ENCODE measurements around the gene CEP131. TPM values are rescaled to one million over a fixed set of nuclear protein-coding genes. Genes with fewer than 3 reads are reported as not detected.
"Not testable (repeated sequence)": the region's sequence is repeated elsewhere in the genome, so short reads cannot be mapped to it uniquely, and the experiment has no call there.

Gene CEP131
- total RNA-seq, 1 donor from 2014 or later, result 4.6 TPM

DNA sequence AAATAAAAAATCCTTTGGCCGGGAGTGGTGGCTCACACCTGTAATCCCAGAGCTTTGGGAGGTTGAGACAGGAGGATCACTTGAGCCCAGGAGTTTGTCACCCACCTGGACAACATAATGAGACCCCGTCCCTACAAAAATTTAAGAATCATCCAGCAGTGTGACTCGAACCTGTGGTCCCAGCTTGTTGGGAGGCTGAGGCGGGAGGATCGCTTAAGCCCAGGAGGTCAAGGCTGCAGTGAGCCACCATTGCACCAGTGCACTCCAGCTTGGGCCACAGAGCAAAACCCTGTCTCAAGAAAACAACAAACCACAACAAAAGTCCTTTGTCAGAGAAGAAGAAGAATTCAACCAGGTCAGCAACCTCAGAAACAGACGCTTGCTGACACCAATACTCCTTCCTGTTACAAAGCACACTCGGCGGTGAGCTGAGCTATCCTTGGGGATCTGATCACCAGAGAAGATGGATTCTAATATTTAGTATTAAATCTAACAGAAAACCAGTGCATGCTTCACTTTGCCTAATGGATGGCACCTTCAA is 70.4 kb downstream of the CEP131 start:
- DNase-seq (ENCODE audit: low spot score), result no peak

DNA sequence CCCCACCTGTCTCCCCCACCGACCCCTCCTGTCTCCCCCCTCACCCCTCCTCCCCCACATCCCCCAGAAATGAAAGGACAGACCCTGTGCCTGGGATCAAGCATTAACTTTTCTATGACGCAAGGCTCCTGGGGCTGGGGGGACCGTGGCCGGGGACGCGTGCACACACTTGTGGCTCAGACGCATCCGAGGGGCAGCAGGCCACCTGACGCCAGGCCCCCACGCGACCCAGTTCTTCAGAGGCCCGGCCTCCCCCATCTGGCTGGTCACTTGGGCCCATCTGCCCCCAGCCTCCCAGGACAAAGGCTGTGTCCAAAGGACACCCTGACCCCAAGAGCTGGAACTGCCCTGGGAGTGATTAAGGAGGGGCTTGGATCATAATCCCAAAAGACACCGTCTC is 71.5 kb downstream of the CEP131 start:
- DNase-seq (ENCODE audit: low spot score), result no peak

DNA sequence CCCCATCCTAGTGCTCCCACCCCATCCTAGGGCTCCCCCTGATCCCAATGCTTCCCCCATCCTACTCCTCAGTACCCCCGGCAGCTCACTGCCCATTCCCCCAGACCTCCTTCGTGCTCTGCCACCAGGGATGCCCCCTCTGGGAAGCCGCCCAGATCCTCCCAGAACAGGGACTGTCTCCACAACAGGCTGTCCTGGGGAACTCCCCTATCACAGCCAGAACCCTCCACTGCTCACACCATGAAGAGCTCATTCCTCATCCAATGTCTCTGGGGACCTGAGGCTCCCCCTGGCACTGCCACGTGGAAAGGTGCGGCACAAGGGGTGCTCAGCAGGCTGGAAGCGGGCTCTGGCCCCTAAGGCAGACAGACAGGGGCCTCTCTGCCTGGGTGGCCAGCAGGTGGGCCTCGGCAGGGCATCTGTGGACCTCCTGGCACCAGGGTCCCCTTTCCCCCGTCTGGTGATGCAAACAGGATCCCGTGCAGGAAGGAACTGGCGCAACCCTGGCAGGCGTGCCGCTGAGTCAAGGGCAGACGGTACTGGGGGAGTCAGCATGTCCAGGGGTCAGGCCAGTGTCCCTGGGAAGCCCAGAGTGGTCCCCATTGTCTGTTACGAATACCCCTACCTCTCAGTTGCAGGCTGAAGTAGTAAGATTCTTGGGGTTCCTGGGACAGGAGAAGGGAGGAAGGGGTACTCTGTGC is 72.2 kb downstream of the CEP131 start:
- DNase-seq (ENCODE audit: low spot score), result no peak

DNA sequence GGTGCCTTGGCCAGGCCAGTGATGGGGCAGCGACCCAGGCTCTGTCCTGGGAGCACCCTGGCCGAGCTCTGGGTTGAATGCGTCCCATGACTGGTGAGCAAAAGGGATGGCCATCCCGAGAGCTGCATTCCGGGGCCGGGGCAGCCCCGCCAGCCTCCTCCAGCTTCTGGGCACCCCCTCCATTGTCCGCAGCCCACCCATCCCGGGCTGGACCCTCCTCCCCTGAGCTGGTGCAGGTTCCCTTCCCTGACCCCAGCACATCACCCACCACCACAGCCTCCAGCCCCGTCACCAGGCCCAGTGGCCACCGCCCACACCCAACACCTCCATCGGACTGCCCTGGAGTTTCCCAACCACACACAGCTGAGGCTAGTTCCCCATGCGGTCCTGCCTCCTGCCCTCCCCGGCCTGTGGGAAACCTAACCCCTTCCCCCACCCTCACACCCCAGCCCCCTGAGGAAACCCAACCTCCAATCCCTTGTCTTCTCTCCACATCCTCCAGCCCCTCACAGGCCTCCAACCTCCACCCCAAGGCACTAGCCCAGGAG is 73.7 kb downstream of the CEP131 start:
- DNase-seq (ENCODE audit: low spot score), result no peak

DNA sequence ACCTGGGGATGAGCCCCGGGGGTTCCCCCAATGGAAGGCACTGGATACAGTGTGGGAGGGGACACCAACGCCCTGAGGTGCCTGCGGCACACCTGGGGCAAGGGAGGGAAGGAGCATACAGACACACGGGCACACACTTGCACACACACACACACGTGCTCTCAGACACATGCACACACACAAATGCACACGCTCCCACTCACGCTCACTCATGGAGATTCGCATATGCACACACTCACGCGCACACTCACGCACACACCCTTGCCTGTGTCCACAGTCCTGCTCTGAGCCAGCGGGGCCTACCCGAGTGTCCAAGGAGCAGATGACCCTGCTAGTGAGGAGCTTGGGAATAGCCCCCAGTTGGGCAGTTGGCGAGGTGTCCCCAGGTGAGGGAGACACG is 74.2 kb downstream of the CEP131 start:
- no peak for DNase-seq (ENCODE audit: low spot score)

DNA sequence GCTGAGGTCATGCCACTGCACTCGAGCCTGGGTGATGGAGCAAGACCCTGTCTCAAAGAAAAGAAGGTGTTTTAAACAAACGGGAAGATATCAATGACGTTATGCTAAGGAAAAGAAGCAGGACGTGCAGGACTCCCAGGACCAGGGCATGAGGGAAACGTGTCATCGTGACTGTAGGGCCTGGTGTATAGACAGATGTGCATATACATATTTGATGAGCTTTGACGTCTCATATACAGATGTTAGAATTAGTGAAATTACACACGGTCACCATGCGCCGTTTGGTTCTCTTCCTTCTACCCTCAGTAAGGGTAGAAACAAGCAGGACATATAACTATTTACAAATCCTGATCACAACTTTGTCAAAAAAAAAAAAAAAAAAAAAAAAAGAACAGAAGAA is 75.1 kb downstream of the CEP131 start:
- DNase-seq (ENCODE audit: low spot score), result no peak

DNA sequence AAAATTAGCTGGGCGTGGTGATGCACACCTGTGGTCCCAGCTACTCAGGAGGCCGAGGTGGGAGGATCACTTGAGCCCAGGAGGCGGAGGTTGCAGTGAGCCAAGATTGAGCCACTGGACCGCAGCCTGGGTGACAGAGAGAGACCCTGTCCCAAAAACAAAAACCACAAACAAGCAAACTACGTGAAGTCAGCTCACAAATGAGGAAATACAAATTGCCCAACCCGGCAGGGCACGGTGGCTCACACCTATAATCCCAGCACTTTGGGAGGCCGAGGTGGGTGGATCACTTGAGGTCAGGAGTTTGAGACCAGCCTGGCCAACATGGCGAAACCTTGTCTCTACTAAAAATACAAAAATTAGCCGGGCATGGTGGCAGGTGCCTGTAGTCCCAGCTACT is 76.6 kb downstream of the CEP131 start:
- not testable (repeated sequence) for DNase-seq (ENCODE audit: low spot score)

DNA sequence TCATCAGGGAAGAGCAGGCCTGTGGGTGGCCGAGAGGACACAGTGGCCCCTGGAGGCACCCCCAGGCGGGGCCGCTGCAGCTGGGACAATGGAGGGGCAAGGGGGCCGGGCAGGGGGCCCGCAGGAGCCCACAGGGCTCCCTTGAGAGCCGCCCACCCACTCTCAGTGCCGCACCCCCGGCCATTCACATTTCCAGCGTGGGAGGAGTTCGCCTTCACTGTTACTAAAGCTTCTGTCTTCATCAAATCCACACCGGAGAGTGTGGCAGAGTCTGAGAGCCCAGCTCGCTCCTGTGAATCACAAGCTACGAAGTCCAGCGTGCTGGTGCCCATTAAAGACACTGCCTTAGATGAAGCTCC is 78.4 kb downstream of the CEP131 start:
- DNase-seq (ENCODE audit: low spot score), result no peak

DNA sequence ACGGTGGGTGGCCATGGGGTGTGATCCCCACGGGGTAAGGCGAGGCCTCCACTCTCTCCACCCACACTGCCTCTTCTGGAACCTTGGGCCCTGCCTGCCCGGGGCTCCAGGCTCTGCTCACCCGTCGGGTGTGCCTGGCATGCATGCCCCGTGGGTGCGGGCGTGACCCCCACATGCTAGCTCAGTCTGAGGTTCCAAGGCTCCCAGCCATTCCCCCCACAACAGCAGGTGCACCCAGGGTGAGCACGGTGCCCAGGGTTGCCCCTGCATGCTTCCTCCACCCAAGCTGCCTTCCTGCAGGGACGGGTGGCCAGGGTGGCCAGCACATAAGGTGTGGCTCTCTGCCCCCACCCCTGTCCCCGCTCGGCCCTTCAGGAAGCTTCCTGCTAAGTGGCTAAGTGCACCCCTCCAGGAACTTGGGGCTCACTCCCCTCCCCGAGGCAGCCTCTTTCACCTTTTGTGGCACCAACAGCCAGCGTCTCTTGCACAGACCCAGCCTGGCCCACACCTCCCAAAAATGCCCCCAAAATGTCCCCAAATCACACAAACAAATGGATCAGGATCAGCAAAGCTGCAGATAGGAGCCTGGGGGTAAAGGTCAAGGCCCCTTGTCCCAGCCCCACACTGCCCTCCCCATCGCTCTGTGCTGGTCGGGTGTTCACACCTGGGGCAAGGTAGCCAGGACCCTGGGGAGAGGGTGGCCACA is 78.9 kb downstream of the CEP131 start:
- no peak for DNase-seq (ENCODE audit: low spot score)

DNA sequence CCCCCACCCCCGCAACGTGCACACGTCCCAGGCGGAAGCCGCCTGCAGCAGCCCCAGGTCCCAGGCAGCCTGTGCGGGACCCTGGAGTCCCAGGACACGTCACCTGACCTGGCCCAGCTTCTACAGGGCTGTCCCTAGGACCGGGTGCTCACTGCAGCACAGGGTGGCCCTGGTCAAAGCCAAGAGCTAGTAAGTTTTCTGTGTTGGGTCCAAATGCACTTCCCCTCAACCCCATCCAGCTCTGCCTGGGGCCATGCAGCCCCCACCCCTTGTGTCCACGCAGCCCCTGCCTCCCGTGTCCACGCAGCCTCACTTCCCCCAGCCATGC is 79.6 kb downstream of the CEP131 start:
- no peak for DNase-seq (ENCODE audit: low spot score)

DNA sequence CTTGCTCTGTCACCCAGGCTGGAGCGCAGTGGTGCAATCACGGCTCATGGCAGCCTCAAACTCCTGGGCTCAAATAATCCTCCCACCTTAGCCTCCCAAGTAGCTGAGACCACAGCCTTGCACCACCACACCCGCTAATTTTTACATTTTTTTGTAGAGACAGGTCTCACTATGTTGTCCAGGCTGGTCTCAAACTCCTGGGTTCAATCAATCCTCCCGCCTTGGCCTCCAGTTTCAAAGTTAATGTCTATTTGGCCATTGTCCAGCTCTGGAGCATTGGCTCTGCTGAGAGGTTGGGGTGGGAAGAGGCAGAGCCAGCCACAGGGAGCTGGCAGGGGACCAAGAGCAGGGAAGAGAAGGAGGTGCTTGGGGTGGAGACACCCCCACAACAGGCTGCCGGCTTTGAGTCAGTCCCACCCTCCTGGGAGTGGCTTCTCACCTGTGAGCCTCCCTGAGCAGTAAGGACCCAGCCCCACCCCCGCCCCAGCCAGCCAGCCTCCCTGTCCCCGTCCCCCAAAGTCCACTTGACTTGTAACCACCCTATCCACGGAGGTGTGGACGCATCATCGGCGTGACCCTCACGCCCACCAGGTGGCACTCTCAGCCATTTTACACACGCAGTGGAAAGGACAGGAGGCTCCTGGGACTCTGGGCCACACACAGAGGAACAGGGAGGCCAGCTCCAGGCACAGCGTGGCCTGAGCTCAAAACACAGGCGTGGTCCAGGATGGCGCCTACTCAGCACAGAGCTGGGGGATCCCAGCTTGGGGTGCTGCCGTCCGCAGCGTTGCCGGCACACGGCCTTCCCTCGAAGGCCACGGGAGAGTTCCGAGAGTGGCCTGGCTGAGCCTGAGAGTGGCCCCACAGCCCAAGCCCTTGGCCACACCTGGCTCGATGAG is 80.2 kb downstream of the CEP131 start:
- DNase-seq (ENCODE audit: low spot score), result peak; percentile 85

DNA sequence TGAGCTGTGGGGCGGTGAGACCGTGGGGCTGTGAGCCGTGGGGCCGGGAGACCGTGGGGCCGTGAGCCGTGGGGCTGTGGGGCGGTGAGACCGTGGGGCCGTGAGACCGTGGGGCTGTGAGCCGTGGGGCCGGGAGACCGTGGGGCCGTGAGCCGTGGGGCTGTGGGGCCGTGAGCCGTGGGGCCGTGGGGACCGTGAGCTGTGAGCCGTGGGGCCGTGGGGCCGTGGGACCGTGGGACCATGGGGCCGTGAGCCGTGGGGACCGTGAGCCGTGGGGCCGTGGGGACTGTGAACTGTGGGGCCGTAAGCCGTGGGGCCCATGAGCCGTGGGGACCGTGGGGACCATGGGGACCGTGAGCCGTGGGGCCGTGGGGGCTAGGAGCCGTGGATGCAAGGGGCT is 82.1 kb downstream of the CEP131 start:
- no peak for DNase-seq (ENCODE audit: low spot score)

DNA sequence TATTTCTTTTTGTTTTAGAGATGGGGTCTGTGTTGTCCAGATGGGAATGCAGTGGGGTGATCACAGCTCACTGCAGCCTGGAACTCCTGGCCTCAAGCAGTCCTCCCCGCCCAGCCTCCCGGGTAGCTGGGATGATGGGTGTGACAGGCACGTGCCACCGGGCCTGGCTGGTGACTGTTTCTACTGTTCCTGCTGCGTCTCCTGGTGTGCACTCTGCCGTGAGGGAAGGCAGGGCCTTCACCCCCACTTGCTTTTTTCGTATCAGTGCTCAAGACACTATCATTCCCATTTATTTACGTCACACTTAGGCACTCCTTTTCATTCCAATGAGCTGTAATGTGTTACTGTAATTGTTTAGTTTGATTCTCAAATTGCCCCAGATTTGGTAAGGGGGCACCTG is 82.7 kb downstream of the CEP131 start:
- DNase-seq (ENCODE audit: low spot score), result no peak

Other genes with a start within 250 kb of the CEP131 start
- gene CHMP6, start 231.1 kb downstream of the CEP131 start, total RNA-seq (ENCODE audit: insufficient read depth, low replicate concordance), result 14.9 TPM
- 8.4 TPM for gene BAIAP2, start 187.8 kb downstream of the CEP131 start, total RNA-seq (ENCODE audit: insufficient read depth, low replicate concordance)
- gene PVALEF, start 57.5 kb downstream of the CEP131 start, total RNA-seq (ENCODE audit: insufficient read depth, low replicate concordance), result not detected
- gene AATK, start 56.7 kb downstream of the CEP131 start, total RNA-seq (ENCODE audit: insufficient read depth, low replicate concordance), result 1.4 TPM
- 9.4 TPM for gene TEPSIN, start 16.1 kb upstream of the CEP131 start, total RNA-seq (ENCODE audit: insufficient read depth, low replicate concordance)
- 77.0 TPM for gene NDUFAF8, start 16.4 kb upstream of the CEP131 start, total RNA-seq (ENCODE audit: insufficient read depth, low replicate concordance)
- 48.6 TPM for gene SLC38A10, start 72.3 kb upstream of the CEP131 start, total RNA-seq (ENCODE audit: insufficient read depth, low replicate concordance)
- 3.6 TPM for gene BAHCC1, start 172.5 kb upstream of the CEP131 start, total RNA-seq (ENCODE audit: insufficient read depth, low replicate concordance)